UCSD-AML1 (cell line): ENCODE measurements around the gene ZNF485.
"Not testable (repeated sequence)": the region's sequence is repeated elsewhere in the genome, so short reads cannot be mapped to it uniquely, and the experiment has no call there.

Source experiments
- DNase-seq: peaks from one replicate; lab custom pipeline; 2025; ENCODE audit not compliant: unreplicated experiment; lab: John Stamatoyannopoulos, UW

ZNF485 gene

GRCh38 chr10:43601576-43601975 is 4.7 kb upstream of the ZNF485 start:
- DNase-seq: not testable (repeated sequence)

- no peak for DNase-seq
Measured at GRCh38 chr10:43605850-43606322, 352 bp upstream of the ZNF485 start.

DNA sequence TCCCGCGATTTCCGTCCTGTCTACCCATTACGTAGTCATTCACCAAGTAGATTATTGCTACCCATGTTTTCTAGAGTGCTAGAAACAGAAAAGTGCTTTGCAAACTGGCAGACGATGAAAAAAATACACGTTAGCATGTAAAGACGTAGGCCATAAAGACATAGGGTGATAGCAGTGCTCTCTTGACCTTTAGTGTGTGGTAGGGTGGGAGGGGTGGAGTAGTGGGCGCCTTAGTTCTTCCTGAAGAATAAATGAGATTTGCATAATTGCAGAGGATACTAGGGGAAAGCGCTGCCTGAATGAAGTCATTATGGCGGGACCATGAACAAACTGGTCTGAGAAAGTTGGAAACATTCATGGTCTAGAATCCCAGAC is 948 bp downstream of the ZNF485 start:
- DNase-seq: no peak

DNA sequence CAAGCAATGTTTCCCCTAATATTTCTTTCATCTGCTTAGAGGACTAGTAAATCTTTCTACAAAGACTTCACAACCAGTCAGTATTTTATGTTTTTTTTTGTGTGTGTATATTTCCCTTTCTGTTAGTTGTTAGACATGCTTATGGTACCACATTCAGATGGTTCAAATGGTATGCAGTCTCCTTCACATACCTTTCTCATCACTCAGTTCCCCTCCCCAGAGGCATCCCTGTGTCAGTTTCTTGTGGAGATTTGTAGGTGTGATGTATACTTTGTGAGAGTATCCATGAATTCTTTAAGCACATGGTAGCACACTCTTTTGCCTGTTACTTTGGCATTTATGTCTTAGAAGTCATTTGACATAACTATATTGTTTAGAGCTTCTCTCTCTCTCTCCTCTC is 4.4 kb downstream of the ZNF485 start:
- DNase-seq: no peak

DNA sequence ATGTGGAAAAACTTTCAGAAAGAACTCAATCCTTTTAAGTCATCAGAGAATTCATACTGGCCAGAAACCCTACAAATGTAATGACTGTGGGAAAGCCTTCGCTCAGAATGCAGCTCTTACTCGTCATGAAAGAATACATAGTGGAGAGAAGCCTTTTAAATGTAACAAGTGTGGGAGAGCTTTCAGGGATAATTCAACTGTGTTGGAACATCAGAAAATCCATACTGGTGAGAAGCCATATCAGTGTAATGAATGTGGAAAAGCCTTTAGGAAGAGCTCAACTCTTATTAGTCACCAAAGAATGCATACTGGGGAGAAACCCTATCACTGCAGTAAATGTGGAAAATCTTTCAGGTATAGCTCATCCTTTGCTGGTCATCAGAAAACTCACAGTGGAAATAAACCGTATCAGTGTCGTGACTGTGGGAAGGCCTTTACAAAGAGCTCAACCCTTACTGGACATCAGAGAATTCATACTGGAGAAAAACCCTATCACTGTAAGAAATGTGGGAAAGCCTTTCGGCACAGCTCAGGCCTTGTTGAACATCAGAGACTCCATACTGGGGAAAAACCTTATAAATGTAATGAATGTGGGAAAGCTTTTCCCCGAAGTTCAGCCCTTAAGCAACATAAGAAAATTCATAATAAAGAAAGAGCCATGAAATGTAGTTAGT is 10.6 kb downstream of the ZNF485 start:
- no peak for DNase-seq

DNA sequence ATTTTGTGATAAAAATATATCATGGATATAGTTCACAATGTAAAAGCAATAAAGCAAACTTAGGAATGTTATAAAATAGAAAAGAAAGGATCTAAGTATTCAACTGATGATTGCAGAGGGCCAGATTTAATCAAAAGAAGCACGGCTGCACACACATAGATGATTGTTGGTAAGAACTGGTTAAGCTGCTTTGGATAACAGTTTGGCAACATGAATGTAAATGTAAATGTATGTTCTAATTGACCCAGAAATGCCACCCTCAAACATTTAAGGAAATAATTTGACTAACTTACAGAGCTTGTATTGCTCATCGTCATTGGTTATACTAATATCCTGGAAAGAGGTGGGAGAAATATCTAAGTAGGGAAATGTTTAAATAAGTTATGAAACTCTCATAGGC is 13.1 kb downstream of the ZNF485 start:
- DNase-seq: no peak

GRCh38 chr10:43622038-43622437 is 15.8 kb downstream of the ZNF485 start:
- no peak for DNase-seq

- no peak for DNase-seq
Measured at GRCh38 chr10:43623351-43623750, 17.1 kb downstream of the ZNF485 start.

- no peak for DNase-seq
Measured at GRCh38 chr10:43627942-43628341, 21.7 kb downstream of the ZNF485 start.

GRCh38 chr10:43628956-43629355 is 22.7 kb downstream of the ZNF485 start:
- no peak for DNase-seq

- DNase-seq: not testable (repeated sequence)
Measured at GRCh38 chr10:43635816-43636215, 29.6 kb downstream of the ZNF485 start.

DNA sequence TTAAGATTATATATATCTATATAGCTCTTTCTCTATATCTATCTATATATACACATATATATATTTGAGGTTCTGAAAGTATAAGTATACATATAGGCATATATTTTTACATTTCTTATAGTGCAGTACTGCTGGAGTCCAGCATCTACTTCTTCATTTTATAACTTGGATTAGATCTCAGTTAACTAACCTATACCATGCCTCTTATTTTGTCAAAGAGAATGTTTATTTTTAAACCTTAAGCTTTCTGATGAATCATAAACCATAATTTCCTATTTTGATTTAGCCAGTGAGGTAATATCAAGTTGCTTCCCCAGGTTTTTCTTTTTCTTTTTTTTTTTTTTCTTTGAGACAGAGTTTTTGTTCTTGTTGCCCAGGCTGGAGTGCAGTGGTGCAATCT is 34.4 kb downstream of the ZNF485 start:
- DNase-seq: no peak

GRCh38 chr10:43644252-43644651 is 38.0 kb downstream of the ZNF485 start:
- DNase-seq: no peak

GRCh38 chr10:43645866-43646265 is 39.6 kb downstream of the ZNF485 start:
- no peak for DNase-seq

DNA sequence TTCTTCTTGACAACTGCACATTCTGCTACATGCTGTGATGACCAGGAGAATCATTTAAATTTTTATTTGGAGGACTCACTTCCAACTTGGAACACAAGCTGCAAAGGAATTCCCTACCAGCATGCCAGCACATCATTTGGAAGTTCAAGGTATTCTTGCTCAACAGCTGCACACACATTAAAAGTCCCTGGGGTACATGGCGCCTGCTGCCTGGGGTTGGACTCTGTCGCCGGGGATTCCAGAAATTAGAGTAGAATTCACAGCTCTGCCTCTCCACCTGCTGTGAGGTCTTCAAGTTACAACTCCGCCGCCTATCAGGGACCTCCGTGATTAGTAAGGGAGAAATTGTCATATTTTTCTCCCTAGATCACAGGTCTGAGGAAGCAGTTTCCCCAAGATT is 41.3 kb downstream of the ZNF485 start:
- no peak for DNase-seq

GRCh38 chr10:43648095-43648397 is 41.8 kb downstream of the ZNF485 start:
- DNase-seq: no peak

- DNase-seq: peak; percentile 81
Measured at GRCh38 chr10:43648398-43649184, 42.4 kb downstream of the ZNF485 start, which contains the start of gene ZNF32. Gene ZNF32, minus strand, starts transcription at chr10:43648881. Its CDS starts 2,748 bp downstream, at chr10:43646133.

DNA sequence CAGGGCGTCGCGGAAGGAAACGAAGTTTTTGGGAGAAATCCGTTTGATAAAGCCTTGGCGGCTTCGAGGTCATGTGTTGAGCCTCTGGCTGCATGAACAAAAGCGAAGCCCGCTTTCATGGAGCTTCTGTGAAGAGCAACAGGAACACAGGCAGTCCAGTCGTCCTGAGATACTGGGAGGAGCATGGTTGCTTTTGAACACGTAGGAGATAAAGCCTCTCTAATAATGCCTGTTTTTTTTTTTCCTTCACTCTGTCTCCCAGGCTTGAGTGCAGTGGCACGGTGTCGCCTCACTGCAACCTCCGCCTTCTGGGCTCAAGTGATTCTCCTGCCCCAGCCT is 42.9 kb downstream of the ZNF485 start:
- no peak for DNase-seq

GRCh38 chr10:43653746-43654145 is 47.5 kb downstream of the ZNF485 start:
- no peak for DNase-seq

DNA sequence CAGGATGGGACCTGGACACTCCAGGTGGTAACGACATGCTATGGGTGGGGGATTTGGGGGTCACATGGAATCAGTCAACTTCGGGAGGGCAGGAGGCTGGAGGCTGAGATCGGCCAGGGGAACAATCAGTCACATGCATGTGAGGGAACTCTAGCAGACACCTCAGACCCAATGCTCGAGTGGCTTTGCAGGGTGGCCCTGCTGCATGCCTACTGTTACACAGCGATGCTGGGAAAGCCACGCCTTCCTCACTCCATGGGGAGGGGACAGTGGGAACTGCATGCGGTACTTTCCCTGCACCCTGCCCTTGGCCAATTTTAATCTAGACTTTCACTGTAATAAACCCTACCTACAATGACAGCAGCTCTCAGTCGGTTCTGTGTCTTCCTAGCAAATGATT is 49.1 kb downstream of the ZNF485 start:
- no peak for DNase-seq

- no peak for DNase-seq
Measured at GRCh38 chr10:43658227-43658626, 52.0 kb downstream of the ZNF485 start.

DNA sequence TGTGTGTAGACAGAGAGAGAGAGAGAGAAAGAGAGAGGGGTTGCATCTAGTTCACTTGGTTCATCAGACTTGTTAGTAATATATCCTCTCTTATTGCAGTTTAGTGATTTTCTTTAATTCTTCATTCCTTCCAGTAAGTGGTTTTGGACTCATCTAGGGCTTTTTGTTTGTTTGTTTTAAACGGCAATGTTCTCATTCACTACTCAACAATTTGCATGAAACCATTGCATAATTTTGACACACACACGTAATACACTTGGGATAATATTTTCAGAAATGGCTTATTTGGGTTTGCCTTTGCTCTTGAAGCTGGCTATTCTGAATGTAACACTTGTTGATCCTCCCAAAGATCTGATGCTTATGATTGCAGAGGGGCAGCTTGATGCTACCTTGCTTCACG is 58.8 kb downstream of the ZNF485 start:
- no peak for DNase-seq

DNA sequence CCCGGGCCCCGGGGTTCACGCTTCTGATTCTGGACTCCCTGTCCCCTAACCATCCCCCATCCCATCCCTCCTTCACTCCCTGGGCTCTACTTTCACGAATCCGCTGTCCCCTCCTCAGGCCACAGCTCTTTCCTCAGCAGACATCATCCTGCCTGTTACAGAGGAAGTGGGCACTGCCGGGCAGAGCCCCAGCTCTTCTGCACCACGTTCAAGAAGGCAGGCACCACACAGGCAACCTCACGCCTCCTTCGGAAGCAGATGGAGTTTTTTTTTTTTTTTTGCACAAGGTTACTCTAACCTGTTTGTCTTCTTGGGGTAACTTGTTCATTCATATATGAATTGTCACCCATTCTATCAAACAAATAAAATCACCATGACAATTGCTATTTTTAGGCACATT is 60.3 kb downstream of the ZNF485 start:
- DNase-seq: no peak
